ENCODE data around the gene KRT36. TPM values are rescaled to one million over a fixed set of nuclear protein-coding genes. Genes with fewer than 3 reads are reported as not detected.

Gene KRT36
- not detected in 2 replicates for total RNA-seq (2013; cell fraction: nucleolus; rRNA removed)
- total RNA-seq (2014; rRNA removed) (not detected in 2 replicates), total RNA-seq (2014; rRNA removed; fragmentation: Illumina TruSeq; extraction: Trizol) (not detected in 2 replicates), total RNA-seq (2021) (not detected in 2 replicates), polyA plus RNA-seq (2011; rRNA removed) (not detected in 2 replicates), polyA plus RNA-seq (2014; fragmentation: Illumina TruSeq; extraction: Trizol) (not detected in 2 replicates), polyA plus RNA-seq (2014; fragmentation: Nextera tagmentation; extraction: Ambion mirVana) (not detected), polyA plus RNA-seq (2014; rRNA removed) (not detected in 2 replicates), polyA plus RNA-seq (2016; fragmentation: Nextera tagmentation; extraction: Ambion mirVana) (not detected), polyA minus RNA-seq (2011; rRNA and poly(A)+ RNA removed) (not detected in 2 replicates), Bru-seq, nascent RNA (not detected), BruChase-seq, experiment 1, labeled RNA remaining after a 6-hour chase (not detected), BruChase-seq, experiment 2, labeled RNA remaining after a 2-hour chase (not detected)
- not detected for polyA plus RNA-seq (2011; ENCODE audit: low read depth)
- not detected in 2 replicates for polyA plus RNA-seq (2011; cell fraction: cytosol; rRNA removed)
- polyA plus RNA-seq (2011; cell fraction: nucleus; rRNA removed): not detected in 2 replicates
- not detected in 2 replicates for polyA plus RNA-seq (2012)
- not detected in 2 replicates for polyA minus RNA-seq (2011; cell fraction: cytosol; rRNA and poly(A)+ RNA removed)
- not detected in 2 replicates for polyA minus RNA-seq (2011; cell fraction: nucleus; rRNA and poly(A)+ RNA removed)
- long read RNA-seq, experiment 1: 0 reads
- long read RNA-seq, experiment 2: 0 reads

DNA sequence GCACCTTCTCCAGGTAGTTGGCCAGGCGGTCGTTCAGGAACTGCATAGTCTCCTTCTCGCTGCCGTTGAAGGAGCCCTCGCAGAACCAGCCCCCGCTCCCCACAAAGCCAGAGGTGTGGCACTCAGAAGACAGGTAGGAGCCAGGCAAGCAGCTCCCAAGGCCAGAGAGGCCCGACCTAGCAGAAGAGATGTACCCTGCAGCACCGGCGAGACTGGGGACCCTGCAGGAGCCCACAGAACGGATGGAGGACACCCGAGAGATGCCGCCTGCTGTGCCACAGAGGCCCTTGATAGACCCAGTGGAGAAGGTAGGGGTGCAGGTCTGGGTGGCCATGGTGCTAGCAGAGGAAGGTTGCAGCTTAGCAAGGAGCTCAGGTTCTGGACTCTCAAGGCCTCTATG is at the start of gene KRT36:
KRT36 (minus strand) TSS at position 380 of the 400 bp plus-strand sequence; CDS start at position 334, 46 bp downstream.
- Histone ChIP-seq H3K4me3 (no peak within 1 kb of the TSS), H3K9ac (ENCODE audit: control insufficient read depth, insufficient read depth, low read length) (no peak within 1 kb of the TSS), H3K9me3 (replicated peaks; ENCODE audit: control insufficient read depth, insufficient read depth, low read length) (no peaks in the 10 kb centered on the region), H3K27me3 (replicated peaks in 1 of 2; ENCODE audit: control insufficient read depth in 2 of 2, insufficient read depth in 2 of 2, low read length in 1 of 2) (peaks cover 0 to 2% of the 10 kb centered on the region in 2 experiments; a peak in 2 of 4 replicates), H3K79me2 (ENCODE audit: control insufficient read depth, insufficient read depth, low read length) (no peaks in the 10 kb centered on the region), H3K36me3 (ENCODE audit: control insufficient read depth in 2 of 2, insufficient read depth in 2 of 2, low read length in 1 of 2) (no peaks in the 10 kb centered on the region), H3K4me2 (ENCODE audit: control insufficient read depth, insufficient read depth) (no peak within 1 kb of the TSS), H3K4me1 (ENCODE audit: control insufficient read depth, insufficient read depth, low read length) (no peaks in the 10 kb centered on the region), H2AFZ (ENCODE audit: control insufficient read depth, low read depth, low read length) (no peak within 1 kb of the TSS), H4K20me1 (ENCODE audit: control insufficient read depth, insufficient read depth) (no peaks in the 10 kb centered on the region), H3K27ac (ENCODE audit: control insufficient read depth, insufficient read depth) (no peak within 1 kb of the TSS)
- ChIA-PET RAD21 (ENCODE audit: unreplicated experiment) (no interaction called here), CTCF (interaction anchor here (1.3 to 2.1 kb wide), 2 partner anchors 173 to 181 kb away, joined by 3 to 8 read pairs; partner anchors contain the start of gene KRTAP16-1), SMC1A (ENCODE audit: uncharacterized antibody, unreplicated experiment) (no interaction called here), POLR2A (no interaction called here)
- no peak for TF ChIP-seq SIX5 (IDR thresholded peaks at IDR 0.05; ENCODE audit: low read depth, low read length, severe bottlenecking)
- TF ChIP-seq NR2F1 (conservative IDR thresholded peaks at IDR 0.05): no peak
- TF ChIP-seq E4F1 (IDR thresholded peaks at IDR 0.05; ENCODE audit: borderline replicate concordance, partially characterized antibody): no peak
- no peak for TF ChIP-seq NFYA (IDR thresholded peaks at IDR 0.05; ENCODE audit: borderline replicate concordance, low read depth, low read length)
- no peak for TF ChIP-seq BCL3 (IDR thresholded peaks at IDR 0.05; ENCODE audit: borderline replicate concordance, insufficient read depth, low read depth, low read length, poor library complexity, severe bottlenecking)
- 19% methylated on average over 12 of the region's 12 CpGs for WGBS (ENCODE audit: insufficient coverage, insufficient replicate concordance, low lambda C conversion rate, missing lambda C conversion rate)
- FAIRE-seq: no peak
- intact Hi-C loops (cut with micrococcal nuclease; ENCODE audit: unreplicated experiment) (no loop called here), in situ Hi-C loops (cut with MboI) (no loop called here)
- BruUV-seq (replicated peaks): no TSS peak
- DNase-seq (ENCODE audit: low read depth, low spot score): no peak
- no peak for ATAC-seq
